GM20431 (cell line): Measurements from ENCODE around the gene MEGF6.

ENCODE experiments used
- in situ Hi-C: fragments of 300-500 bp; cut with MseI, MboI; formaldehyde crosslinking; loops from one replicate; pipeline ENCODE4 v1.15.0; 2020; ENCODE audit warnings: low sequenced_read_pairs; ENCODE audit not compliant: unreplicated experiment

MEGF6 gene

DNA sequence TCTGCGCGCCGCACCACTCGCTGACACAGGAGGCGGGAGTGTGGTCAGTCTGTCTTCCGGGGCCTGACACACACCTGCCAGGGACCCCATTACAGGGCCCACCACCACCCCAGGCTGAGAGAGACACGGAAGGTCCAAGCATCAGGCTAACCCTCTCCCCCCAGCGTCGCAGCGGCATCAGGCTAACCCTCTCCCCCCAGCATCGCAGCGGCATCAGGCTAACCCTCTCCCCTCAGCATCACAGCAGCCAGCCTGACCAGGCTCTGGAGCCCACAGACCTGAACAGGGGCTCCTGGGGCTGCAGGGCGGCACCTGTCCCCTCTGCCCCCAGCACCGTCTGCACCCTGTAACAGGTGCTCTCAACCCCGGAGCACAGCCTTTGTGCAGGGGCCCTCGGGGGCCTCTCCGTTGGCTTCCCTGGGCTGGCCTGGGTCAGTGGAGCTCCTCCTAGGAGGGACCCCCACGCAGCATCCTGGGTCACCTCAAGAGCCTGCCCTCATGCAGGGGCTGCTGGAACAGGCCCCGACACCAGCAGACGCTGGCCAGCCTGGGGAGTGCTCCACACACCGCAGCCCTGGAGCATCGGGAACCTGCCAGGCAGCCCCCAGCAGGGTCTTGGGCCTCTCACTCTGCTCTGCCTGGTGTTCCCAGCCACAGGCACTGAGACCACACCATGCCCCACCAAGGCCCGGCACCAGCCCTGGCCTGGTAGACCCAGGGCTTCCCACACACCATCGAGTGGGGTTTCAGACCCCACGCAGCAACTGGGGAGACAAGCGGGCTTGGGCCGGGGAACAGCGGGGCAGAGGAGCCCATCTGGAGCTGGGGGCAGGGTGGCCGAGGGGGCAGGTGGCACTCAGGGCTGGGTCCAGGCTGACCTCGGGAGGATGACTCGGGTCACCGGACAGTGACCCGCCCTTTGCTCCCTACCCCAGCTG, 67.0 kb downstream of the MEGF6 start:
- in situ Hi-C loops = no loop called here

DNA sequence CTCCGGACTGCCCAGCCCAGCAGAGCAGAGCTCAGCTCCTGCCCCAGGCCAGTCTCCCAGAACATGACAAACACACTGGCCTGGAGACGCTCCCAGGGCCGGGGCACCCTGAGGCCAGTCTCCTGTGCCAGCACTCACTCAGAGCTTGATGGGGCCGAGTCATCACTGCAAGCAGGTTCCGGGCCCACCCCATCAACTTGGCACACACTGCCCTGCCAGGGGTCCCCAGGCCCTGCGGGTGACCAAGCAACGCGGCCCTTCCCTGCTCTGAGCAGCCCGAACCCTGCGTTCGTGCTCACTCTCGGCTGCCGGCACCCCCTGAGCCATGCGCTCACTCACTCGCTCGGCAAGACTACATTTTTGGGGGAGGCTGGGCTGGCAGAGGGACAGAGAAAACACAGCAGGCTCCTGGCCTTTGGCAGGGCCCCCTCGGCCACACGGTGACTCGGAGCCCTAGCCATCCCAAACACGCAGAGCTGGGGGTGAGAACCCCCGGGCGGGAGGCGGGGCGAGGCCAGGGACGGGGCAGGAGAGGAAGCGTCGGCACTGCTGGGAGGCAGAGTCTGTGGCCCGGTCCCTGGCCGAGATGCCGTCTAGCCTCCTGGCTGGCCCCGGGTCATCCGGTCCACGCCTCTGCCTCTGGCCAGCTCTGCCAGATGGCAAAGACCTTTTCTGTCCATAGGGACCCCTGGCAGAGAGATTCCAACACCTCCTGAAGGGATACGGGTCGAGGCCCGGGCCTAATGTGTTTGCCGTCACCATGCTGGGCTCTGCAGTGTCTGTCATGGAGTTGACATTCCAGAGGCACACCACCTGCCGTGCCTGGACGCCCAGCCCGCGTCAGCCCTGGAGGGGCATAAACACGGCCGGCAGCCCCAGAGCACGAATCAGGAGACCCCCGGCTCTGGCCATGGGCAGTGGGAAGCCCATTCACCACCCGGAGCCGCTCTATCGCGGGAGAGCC, 68.0 kb downstream of the MEGF6 start:
- in situ Hi-C loops = no loop called here

DNA sequence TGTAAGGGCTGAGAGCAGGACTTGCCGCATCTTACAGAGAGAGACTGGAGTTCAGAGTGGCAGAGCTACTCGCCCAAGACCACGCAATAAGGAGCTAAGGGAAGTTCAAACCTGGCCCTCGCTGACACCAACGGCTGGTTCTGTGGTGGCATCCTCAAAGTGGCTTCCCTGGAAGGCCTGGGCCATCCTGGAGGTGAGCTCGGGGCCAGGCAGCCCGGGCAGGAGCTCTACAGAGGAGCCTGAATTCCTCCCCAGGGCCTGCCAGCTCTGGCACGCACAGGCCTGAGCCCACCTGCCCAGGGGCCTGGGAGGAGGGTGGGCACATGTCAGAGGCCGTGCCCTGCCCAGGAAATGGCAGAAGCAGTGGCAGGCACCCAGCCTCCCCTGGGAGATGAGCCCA, 68.6 kb downstream of the MEGF6 start:
- in situ Hi-C loops = no loop called here

DNA sequence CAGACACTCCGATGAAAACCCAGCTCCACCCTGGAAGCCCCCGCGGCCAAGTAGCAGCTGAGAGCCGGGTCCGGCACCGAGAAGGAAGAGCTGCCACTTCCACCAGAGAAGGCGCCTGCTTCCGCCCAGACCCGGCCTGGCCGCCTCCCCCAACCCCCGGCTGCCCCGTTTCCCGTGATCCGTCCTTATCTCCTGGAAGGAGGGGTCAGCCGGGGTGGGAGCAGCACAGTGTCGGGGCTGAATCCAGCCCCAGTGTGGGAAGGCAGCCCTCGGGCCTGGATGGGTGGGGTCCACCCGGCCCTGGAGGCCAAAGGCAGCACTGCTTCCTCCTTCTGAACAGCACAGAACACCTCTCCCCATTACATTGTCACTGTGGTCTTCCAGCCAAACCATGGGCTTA, 69.4 kb downstream of the MEGF6 start:
- in situ Hi-C loops = no loop called here

GRCh38 chr1:3541465-3541864, 69.8 kb downstream of the MEGF6 start:
- in situ Hi-C loops = no loop called here

DNA sequence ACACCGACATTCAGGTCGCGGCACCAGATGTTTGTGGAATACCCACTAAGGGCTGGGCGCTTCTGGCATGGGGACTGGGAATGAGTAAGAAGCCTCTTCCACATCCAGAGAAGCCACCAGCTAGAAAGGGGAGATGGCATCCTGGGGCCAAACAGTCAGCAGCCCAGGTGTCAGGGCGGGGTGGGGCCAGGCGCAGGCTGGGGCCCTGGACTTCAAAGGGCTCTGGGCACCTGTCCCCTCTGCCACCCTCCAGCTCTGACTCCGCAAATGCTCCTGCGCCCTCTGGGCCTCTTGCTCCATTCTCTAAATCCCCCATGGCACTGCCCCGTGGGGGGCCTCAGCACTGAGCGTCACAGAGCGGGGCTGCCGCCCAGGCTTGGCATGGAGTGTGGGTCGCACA, 70.4 kb downstream of the MEGF6 start:
- in situ Hi-C loops = no loop called here

DNA sequence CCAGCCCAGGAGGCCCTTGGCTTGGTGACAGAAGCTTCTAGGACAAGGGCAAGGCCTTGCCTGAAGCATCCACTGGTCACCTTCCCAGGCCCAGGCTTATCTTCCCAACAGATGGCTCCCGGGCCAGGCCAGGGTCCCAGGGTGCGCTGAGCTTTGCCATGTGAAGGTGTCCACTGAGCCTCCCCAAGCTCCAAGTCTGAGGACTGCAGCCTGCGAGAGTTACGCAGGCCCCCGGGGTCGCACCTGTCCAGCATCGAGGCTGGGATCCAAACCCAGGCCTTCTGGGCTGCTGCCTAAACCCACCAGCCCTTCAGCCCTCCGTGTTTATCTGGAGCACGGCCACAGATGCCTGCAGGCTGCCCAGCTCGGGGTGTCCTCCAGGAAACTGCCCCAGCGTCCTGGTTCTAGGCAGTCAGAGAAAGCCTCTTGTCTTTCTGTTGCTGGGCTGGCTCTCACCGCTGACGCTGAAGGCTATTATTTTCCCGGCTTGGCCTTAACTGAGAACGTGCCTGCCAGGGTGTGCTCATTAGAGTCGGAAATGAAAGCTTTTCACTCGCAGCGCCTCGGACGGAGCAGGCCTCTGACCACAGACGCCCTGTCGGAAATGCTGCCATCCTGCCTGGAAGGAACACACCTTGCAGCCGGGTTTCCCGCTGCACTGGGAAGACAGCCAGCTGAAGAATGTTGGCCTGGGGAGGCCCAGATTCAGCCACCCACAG, 71.4 kb downstream of the MEGF6 start:
- in situ Hi-C loops = no loop called here

DNA sequence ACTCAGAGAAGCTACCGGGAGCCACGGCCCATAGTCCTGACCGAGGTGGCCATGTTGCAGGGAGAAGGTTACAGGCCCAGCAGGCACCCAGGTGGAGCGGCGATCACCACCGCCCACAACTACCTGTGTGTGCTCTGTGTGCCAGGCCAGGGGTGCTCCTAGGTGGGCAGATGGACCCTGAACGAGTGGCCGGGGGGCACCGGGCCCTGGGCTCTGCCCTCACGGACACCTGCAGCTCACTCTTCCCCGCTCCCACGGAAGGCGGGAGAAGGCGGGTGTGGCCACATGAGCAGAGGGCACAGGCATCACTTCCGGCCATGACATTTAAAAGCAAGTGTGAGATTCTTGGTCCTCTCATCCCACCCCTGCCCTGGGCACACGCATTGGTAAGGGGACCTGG, 73.9 kb downstream of the MEGF6 start:
- in situ Hi-C loops = no loop called here

DNA sequence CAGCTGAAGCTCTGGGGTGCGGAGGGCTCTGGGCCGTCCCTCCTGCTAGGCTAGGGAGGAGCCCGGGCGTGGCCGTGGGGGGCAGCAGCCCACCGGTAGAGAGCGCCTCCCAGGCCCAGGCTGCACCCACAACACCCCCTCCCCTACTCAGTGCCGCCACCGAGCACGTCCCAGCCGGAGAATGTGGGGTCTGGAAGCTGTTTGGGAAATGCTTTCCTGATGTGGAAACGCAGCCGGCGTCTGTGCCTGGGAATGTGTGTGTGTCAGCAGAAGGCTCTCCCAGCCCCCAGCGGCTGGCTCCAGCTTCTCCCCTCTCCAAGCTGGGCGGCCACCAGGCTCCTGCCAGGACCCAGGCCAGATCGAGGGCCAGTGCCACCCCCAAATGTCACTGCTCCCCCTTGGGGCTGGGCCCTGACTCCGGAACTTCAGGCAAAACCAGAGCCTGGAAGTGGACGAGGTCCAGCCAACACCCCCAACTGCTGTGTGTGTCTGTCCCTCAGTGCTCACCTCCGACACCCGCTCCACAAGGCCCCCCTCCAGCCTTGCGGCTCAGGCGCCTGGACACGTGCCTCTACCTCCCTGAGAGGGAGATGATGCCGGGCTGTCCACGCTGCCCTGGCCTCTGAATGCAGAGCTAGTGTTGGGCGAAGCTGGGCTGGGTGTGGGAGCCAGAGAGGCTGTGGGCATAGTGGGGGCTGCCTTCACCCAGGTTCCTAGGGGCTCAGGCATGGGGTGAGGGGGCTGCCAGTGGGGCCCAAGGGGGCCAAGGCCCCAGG, 74.7 kb downstream of the MEGF6 start:
- in situ Hi-C loops = no loop called here

GRCh38 chr1:3535732-3536131, 75.6 kb downstream of the MEGF6 start:
- in situ Hi-C loops = no loop called here

GRCh38 chr1:3534803-3535637, 76.3 kb downstream of the MEGF6 start:
- in situ Hi-C loops = no loop called here

DNA sequence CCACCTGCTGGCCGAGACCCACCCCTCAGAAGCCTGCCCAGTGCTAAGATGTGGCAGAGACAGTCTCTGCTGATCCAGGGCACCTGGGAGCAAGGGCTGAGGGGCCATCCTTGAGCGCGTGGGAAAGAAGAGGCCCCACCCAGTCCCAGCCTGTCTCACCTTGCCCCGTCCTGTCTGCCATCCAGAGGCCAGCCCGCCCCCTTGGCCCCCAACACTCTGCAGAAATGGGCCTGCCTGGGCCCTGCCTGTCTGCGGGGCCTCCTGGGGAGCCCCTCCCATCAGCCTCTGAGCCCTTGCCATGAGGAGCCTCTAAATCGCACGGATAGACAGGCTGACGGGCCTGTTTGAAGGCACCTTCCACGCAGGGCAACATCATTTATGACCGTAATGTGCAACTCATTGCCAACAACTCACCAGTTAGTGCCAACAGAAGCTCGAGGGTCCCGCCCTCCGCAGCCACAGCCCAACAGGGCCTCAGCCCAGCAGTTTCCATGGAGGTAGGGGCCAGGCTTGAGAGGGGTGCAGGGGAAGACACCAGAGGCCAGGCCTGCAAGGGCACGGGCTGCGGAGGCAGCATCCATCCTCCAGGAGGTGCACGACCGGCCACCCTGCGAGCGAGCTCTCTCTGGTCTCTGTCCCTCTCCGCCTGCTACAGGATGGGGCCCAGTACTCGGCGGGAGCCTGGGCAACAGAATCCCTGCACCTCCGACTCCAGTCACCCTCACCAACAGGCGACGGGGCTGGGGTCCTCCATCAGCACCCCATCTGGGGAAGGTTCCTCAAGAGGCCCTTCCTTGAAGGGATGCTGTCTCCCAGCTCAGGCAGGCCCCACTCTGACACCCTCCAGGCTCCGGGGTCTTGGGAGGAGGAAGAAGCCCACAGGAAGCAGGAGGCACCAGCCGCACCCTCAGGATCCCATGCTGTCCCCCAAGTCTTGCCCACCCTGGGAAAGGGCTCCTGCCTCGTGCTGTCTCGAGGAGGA, 78.0 kb downstream of the MEGF6 start:
- in situ Hi-C loops = no loop called here

DNA sequence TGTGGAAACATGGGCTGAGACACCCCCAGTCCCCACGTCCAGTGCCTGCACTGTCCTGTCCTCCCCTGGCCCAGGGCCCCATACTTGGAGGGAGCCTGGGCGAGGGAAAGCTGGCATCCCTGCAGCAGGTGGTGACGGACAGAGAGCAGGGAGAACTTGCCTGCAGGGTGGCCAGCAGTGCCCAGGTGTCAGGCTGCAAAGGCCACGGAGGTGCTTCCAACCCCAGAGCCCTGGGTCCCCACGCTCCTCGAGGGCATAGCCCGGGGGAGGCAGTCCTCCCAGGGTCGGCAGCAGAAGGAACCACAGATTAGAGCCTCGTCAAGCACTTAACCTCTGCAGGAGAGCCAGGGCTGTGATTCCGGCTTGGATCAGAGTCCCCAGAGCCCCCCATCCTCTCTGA, 79.4 kb downstream of the MEGF6 start:
- in situ Hi-C loops = no loop called here

DNA sequence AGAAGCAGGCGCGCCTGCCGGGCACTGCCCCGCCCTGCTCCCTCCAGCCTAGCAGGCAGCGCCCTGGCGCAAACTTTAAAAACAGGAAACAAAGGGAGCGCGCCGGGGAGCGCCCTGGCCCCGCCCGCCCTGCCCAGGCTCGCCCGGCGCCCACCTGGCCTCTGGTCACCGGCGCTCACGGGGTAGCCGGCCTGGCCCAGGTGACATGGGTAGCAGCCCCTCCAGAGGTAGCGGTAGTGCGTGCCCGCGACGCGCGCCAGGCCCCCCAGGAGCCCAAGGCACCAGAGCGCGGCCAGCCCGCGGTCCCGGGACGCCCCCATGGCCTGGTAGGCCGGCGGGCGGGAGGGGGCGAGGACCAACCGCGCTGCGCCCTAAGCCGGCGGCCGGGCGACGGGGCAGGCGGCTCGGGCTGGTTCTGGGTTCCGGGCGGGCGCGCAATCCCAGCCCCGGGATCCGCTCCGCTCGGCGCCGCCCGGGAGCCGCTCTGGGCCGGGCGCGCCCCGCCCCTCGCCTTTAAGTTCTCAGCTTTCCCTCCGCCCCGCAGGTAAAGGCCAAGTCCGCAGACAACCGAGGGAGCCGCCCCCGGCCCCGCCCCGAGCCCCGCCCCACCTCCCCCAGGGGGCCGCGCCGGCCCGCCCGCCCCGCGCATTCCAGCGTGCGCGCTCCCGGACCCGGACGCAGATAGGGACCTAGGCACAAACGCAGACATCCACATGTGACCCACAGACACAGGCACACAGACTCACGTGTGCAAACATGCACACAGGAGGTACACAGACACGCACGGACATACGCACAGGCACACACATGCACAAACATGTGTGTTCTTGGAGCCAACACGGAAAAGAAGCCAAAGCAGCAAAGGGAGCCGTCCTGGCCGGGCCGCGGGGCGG, 80.1 kb downstream of the MEGF6 start:
- in situ Hi-C loops = no loop called here

DNA sequence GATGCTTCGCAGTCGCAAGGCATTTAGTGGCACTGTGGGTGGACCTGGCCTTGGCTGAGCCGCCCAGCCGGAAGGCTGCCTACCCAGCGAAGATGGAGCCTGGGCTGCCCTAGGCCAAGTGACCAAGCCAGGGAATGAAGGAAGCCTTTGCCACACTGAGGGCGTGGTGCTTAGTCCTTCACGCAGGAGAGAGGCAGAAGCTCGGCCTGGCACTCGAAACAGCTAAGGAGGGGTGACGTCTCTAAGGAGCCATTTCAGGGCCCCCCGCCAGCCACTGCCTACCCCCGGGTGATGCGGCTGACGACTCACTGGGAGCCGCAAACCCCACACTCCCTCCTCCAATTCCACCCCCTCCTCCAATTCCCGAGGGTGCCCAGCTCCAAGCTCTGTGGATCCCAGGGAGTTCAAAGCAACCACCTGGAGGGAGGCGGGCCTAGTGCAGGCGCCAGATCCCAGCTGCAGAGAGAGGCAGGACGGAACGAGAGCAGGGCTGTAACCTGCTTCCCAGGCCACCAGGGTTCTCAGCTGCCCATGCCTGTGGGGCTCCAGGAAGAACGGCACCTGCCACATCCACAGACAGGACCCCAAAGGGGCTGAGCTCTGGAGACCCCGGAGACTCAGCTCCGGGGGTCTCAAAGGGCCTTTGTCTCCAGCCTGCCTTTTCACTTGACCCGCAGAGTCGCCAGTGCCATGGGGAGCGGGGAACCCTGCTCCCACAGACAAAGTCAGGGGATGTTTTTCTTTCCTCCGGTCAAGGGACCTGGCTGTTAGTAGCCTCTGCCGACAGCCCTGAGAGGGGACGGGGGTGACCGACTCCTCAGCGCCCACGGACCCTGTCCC, 81.0 kb downstream of the MEGF6 start:
- in situ Hi-C loops = no loop called here
